Central memory CD8-positive, alpha-beta T cell (primary cell): ENCODE data around the gene USP32.
"Not testable (repeated sequence)": the region's sequence is repeated elsewhere in the genome, so short reads cannot be mapped to it uniquely, and the experiment has no call there.

ENCODE experiments used
- ATAC-seq: fragments of 150-1000 bp; cut with Tn5 transposase; replicated peaks from 2 replicates; pipeline ENCODE4 v1.10.0; 2022; ENCODE audit warnings: mild to moderate bottlenecking, moderate FRiP score, moderate number of reproducible peaks; ENCODE audit not compliant: poor library complexity, severe bottlenecking; ENCODE audit errors: extremely low read depth
- DNase-seq, 2 donors: peaks; one replicate each; pipeline ENCODE4 v3.0.0; 2021; ENCODE audit warnings: low spot score in 2 of 2
- H3K27ac Mint-ChIP-seq: one replicate; pipeline ENCODE4 v1.8.0; 2022; ENCODE audit warnings: low read depth, mild to moderate bottlenecking, moderate library complexity, mixed read lengths
- H3K27me3 Mint-ChIP-seq: one replicate; pipeline ENCODE4 v1.8.0; 2022; ENCODE audit warnings: mixed read lengths
- H3K36me3 Mint-ChIP-seq: one replicate; pipeline ENCODE4 v1.8.0; 2022; ENCODE audit warnings: mild to moderate bottlenecking, moderate library complexity, mixed read lengths; ENCODE audit not compliant: insufficient read depth
- H3K4me1 Mint-ChIP-seq: one replicate; pipeline ENCODE4 v1.8.0; 2022; ENCODE audit warnings: mixed read lengths
- H3K4me3 Mint-ChIP-seq: one replicate; pipeline ENCODE4 v1.8.0; 2022; ENCODE audit warnings: mild to moderate bottlenecking, moderate library complexity, mixed read lengths
- H3K9me3 Mint-ChIP-seq: one replicate; pipeline ENCODE4 v1.8.0; 2022; ENCODE audit warnings: mixed read lengths

The USP32 gene

DNA sequence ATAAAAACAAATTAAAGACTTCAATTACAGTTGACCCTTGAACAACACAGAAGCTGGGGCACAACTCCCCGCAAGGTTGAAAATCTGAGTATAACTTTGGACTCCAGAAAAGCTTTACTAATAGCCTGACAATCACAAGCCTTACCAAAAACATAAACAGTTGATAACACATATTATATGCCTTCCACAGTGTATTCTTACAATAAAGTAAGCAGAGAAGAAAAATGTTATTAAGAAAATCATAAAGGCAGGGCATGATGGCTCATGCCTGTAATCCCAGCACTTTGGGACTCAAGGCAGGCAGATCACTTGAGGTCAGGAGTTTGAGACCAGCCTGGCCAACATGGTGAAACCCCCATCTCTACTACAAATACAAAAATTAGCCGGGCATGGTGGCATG is 58.9 kb downstream of the USP32 start:
- peaks cover 11% of the 10 kb centered on the region for H3K4me1 Mint-ChIP-seq
- not testable (repeated sequence) for H3K4me3 Mint-ChIP-seq, H3K36me3 Mint-ChIP-seq, H3K27me3 Mint-ChIP-seq, ATAC-seq, DNase-seq, H3K9me3 Mint-ChIP-seq, H3K27ac Mint-ChIP-seq

DNA sequence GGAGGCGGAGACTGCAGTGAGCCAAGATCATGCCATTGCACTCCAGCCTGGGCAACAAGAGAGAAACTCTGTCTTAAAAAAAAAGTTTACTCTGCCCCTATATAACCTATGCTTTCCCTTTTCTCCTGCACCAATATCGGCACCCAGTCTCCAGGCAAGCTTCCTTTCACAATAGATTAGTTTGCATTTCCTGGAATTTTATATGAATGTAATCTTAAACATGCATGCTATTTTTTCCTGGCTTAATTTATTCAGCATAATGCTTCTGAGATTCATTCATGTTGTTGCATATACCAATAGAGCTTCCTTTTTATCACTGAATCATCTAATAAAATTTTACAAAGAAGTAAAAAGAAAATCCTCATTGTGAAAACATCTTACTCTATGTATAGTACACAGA is 59.4 kb downstream of the USP32 start:
- DNase-seq (no peak), ATAC-seq (no peak)
- H3K9me3 Mint-ChIP-seq, result no peaks in the 10 kb centered on the region
- no peak overlapping the region for H3K4me3 Mint-ChIP-seq
- H3K27ac Mint-ChIP-seq, result no peak overlapping the region
- H3K36me3 Mint-ChIP-seq, result peaks cover 4% of the 10 kb centered on the region
- H3K27me3 Mint-ChIP-seq, result no peaks in the 10 kb centered on the region
- peaks cover 11% of the 10 kb centered on the region for H3K4me1 Mint-ChIP-seq

DNA sequence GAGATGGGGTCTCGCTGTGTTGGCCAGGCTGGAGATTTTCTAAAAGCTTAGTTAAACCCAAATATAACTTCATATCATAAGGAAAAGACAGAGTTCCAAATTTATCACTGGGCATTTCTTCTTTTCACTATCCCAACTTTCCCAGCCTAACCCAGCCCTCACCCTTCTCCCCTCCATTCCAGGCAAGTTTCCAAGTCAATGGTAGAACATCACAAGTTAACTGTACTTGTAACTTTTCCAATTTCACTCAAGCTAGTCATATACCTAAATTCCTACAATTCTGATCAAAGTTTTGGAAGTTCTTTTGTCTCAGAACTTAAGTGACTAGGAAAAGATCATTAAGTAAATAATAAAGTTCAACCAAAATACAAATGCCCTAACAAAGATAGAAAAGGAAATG is 61.2 kb downstream of the USP32 start:
- no peaks in the 10 kb centered on the region for H3K27me3 Mint-ChIP-seq
- peaks cover 18% of the 10 kb centered on the region for H3K4me1 Mint-ChIP-seq
- no peaks in the 10 kb centered on the region for H3K9me3 Mint-ChIP-seq
- DNase-seq (no peak), ATAC-seq (no peak)
- H3K27ac Mint-ChIP-seq, result peak overlapping the region; percentile 31
- peaks cover 4% of the 10 kb centered on the region for H3K36me3 Mint-ChIP-seq
- no peak overlapping the region for H3K4me3 Mint-ChIP-seq

GRCh38 chr17:60328679-60329078 is 63.3 kb downstream of the USP32 start:
- Mint-ChIP-seq H3K4me1 (peaks cover 18% of the 10 kb centered on the region), H3K27ac (no peak overlapping the region), H3K36me3 (peaks cover 5% of the 10 kb centered on the region), H3K27me3 (no peaks in the 10 kb centered on the region), H3K9me3 (no peaks in the 10 kb centered on the region), H3K4me3 (no peak overlapping the region)
- DNase-seq, result no peak
- ATAC-seq, result no peak

DNA sequence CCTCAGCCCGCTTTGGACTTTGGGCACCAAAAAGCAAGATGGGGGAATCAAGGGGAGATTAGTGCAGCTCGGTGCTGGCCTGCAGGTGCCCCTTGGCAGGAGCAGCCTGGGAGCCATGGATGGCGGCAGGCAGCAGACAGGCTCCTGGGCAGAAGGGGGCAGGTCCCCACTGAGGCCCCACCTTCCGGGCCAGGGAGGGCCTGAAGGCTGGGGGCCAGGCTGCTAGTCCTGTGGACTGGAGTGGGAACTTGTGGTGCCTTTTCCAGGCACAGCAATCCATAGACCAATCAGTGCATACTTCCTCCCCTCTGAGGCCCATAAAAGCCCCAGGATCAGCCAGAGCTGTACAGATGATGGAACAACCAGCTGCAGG is 64.0 kb downstream of the USP32 start:
- no peak overlapping the region for H3K27ac Mint-ChIP-seq
- no peak for ATAC-seq
- peaks cover 5% of the 10 kb centered on the region for H3K36me3 Mint-ChIP-seq
- H3K4me3 Mint-ChIP-seq, result no peak overlapping the region
- DNase-seq, result no peak
- peaks cover 18% of the 10 kb centered on the region for H3K4me1 Mint-ChIP-seq
- no peaks in the 10 kb centered on the region for H3K9me3 Mint-ChIP-seq
- H3K27me3 Mint-ChIP-seq, result no peaks in the 10 kb centered on the region

DNA sequence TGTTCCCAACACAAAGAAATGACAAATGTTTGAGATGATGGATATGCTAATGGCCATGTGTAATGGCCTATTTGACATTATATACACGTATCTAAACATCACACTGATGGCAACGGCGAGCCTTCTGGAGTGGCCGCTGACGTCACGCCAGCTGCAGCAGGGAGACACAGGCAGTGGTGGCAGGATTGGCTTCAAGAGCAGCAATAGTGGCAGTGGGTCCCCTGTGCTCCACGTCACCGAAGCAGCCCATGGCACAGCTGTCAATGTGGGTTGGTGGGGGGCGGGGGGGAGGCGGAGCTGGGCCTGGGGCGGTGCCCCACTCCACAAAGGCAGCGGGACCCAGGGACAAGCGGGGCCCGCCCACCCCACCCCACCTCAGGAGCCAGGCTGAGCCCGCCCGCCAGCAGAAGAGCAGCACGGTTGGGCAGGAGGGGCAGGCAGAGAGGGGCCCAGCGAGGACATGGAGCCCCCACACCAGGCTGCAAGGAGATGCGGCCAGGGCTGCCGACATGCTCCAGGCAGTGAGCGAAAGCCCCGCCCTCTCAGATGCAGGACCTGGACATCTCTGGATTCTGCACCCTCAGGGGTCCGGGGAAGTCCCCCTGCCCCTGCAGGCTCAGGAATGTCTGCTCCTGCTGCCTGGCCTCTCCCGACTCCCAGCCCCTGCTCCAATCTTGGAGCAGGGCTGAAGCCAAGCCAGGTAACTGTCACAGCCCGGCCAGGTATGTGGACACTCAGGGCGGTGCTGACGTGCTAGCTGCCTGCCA is 64.6 kb downstream of the USP32 start:
- no peak overlapping the region for H3K27ac Mint-ChIP-seq
- ATAC-seq, result no peak
- no peaks in the 10 kb centered on the region for H3K27me3 Mint-ChIP-seq
- DNase-seq, result no peak
- no peak overlapping the region for H3K4me3 Mint-ChIP-seq
- peaks cover 18% of the 10 kb centered on the region for H3K4me1 Mint-ChIP-seq
- no peaks in the 10 kb centered on the region for H3K9me3 Mint-ChIP-seq
- H3K36me3 Mint-ChIP-seq, result peaks cover 1% of the 10 kb centered on the region

GRCh38 chr17:60326702-60327101 is 65.2 kb downstream of the USP32 start:
- H3K27ac Mint-ChIP-seq, result no peak overlapping the region
- no peak for ATAC-seq
- no peaks in the 10 kb centered on the region for H3K27me3 Mint-ChIP-seq
- H3K36me3 Mint-ChIP-seq, result peaks cover 1% of the 10 kb centered on the region
- no peak for DNase-seq
- H3K4me3 Mint-ChIP-seq, result no peak overlapping the region
- peaks cover 18% of the 10 kb centered on the region for H3K4me1 Mint-ChIP-seq
- H3K9me3 Mint-ChIP-seq, result no peaks in the 10 kb centered on the region

DNA sequence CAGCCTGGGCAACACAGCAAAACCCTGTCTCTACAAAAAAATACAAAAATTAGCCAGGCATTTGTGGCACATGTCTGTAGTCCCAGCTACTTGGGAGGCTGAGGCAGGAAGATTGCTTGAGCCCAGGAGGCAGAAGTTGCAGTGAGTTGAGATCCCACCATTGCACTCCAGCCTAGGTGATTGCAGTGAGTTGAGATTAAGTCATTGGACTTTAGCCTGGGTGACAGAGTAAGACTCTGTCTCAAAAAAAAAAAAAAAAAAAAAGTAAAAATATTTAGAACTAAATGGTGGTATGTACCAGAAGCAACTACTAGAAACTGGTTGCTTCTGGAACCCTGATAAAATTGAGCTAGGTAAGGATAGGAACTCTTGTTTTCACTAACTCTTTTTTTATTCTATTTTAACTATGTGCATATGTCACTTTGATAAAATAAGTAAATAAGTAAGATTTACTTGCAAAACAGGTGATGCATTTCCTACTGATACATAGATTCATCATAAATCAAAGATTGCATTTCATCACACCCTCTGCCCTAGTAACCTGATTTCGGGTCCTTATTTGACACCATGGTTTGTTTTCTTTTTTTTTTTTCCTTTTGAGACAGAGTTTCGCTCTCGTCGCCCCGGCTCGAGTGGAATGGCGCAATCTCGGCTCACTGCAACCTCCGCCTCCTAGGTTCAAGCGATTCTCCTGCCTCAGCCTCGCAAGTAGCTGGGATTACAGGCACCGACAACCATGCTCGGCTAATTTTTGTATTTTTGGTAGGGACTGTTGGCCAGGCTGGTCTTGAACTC is 66.0 kb downstream of the USP32 start:
- Mint-ChIP-seq H3K27me3 (no peaks in the 10 kb centered on the region), H3K4me1 (peaks cover 25% of the 10 kb centered on the region), H3K27ac (no peak overlapping the region), H3K4me3 (no peak overlapping the region), H3K9me3 (no peaks in the 10 kb centered on the region), H3K36me3 (peaks cover 1% of the 10 kb centered on the region)
- DNase-seq (no peak), ATAC-seq (no peak)

DNA sequence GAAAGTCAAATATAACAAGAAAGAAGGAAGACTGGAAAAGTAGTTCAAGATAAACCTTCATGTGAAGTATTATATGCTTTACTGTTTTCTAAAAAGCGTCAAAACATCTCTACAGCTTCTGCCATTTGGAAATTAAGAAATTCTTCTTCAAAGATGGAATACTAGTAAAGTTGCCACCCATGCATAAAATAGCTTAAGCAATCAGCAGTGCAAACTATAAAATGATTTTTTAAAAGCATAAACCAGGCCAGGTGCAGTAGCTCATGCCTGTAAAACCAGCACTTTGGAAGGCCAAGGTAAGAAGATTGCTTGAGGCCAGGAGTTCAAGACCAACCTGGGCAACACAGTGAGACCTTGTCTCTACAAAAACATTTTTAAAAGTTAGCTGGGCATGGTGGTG is 68.2 kb downstream of the USP32 start:
- ATAC-seq (no peak), DNase-seq (no peak)
- Mint-ChIP-seq H3K27me3 (no peaks in the 10 kb centered on the region), H3K36me3 (peaks cover 1% of the 10 kb centered on the region), H3K4me1 (peaks cover 22% of the 10 kb centered on the region), H3K4me3 (no peak overlapping the region), H3K9me3 (no peaks in the 10 kb centered on the region), H3K27ac (no peak overlapping the region)

- Mint-ChIP-seq H3K9me3 (no peaks in the 10 kb centered on the region), H3K27ac (no peak overlapping the region), H3K36me3 (peaks cover 1% of the 10 kb centered on the region), H3K4me3 (no peak overlapping the region), H3K4me1 (peaks cover 19% of the 10 kb centered on the region), H3K27me3 (no peaks in the 10 kb centered on the region)
- DNase-seq (no peak), ATAC-seq (no peak)
Measured at GRCh38 chr17:60322056-60322387, 69.9 kb downstream of the USP32 start.

GRCh38 chr17:60321336-60322055 is 70.4 kb downstream of the USP32 start:
- H3K4me1 Mint-ChIP-seq, result peaks cover 14% of the 10 kb centered on the region
- peaks cover 1% of the 10 kb centered on the region for H3K36me3 Mint-ChIP-seq
- H3K27ac Mint-ChIP-seq, result no peak overlapping the region
- no peak overlapping the region for H3K4me3 Mint-ChIP-seq
- no peak for ATAC-seq
- no peaks in the 10 kb centered on the region for H3K9me3 Mint-ChIP-seq
- H3K27me3 Mint-ChIP-seq, result no peaks in the 10 kb centered on the region
- DNase-seq, result no peak

DNA sequence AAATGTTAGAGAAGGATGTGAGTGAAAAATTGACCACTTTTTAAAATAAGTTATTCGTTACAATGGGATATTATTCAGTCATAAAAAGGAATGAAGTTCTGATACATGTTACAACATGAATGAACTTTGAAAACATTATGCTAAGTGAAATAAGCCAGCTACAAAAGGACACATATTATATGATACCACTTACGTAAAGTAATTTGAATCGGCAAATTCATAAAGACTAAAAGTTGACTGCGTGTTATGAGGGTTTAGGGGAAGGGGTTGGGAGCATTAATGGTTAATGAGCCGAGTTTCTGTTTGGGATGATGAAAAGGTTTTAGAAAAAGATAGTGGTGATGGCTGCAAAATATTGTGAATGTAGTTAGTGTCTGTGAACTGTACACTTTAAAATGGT is 73.1 kb downstream of the USP32 start:
- Mint-ChIP-seq H3K4me3 (no peak overlapping the region), H3K27ac (no peak overlapping the region), H3K36me3 (peaks cover 2% of the 10 kb centered on the region), H3K4me1 (peaks cover 24% of the 10 kb centered on the region), H3K9me3 (no peaks in the 10 kb centered on the region), H3K27me3 (no peaks in the 10 kb centered on the region)
- no peak for DNase-seq
- no peak for ATAC-seq

DNA sequence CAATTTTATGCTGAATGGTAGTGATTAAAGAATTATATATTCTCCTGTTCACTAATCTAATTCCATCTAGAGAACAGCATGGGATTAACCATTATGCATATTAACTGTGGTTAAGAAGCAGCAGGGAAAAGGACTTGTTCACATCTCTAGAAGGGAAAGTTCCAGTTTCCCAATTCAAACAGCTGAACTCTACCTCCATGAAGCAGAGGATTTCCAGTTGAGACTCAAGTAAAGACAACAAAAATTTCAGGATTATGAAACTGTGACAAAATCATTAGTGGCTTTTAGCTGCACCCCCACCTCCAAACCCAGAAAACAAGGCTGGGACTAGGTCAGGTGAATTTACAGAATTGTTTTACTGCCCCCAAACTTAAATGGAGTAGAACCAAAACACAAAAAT is 73.6 kb downstream of the USP32 start:
- Mint-ChIP-seq H3K9me3 (no peaks in the 10 kb centered on the region), H3K27me3 (no peaks in the 10 kb centered on the region), H3K36me3 (peaks cover 2% of the 10 kb centered on the region), H3K4me3 (no peak overlapping the region), H3K27ac (peak overlapping the region; percentile 10), H3K4me1 (peaks cover 29% of the 10 kb centered on the region)
- no peak for ATAC-seq
- no peak for DNase-seq
